ENCODE data around the gene RBM42.

DNA sequence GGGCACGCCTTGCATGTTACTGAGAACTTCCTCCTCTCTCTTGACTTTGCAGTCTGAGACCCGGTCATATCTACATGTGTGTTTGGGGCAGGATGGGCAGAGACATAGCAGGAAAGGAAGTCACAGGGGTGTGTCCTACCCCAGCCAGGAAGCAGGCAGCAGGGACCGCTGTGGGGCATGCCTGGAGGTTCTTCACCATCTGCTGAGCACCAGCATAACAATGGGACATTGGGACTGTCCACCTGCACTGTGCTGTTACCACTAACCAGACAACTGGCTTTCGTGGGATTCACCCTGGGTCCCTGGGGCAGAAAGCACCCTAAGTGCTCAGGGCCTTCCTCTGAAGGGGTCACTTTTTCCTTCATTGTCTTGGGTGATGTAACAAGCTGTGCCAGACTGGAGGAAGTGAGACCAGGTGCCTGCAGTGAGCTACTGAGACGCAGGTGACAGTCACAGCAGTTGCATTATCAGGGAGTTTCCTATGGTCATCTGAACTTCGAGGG, 18.9 kb upstream of the RBM42 start:
- TF ChIP-seq, protein P1, sequence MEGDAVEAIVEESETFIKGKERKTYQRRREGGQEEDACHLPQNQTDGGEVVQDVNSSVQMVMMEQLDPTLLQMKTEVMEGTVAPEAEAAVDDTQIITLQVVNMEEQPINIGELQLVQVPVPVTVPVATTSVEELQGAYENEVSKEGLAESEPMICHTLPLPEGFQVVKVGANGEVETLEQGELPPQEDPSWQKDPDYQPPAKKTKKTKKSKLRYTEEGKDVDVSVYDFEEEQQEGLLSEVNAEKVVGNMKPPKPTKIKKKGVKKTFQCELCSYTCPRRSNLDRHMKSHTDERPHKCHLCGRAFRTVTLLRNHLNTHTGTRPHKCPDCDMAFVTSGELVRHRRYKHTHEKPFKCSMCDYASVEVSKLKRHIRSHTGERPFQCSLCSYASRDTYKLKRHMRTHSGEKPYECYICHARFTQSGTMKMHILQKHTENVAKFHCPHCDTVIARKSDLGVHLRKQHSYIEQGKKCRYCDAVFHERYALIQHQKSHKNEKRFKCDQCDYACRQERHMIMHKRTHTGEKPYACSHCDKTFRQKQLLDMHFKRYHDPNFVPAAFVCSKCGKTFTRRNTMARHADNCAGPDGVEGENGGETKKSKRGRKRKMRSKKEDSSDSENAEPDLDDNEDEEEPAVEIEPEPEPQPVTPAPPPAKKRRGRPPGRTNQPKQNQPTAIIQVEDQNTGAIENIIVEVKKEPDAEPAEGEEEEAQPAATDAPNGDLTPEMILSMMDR (conservative IDR thresholded peaks at IDR 0.05; ENCODE audit: low read length) = no peak
- no peak for TF ChIP-seq EZH2phosphoT487 (IDR thresholded peaks at IDR 0.05; ENCODE audit: borderline replicate concordance)

Measured in Loucy (cell line).